Thyroid gland (tissue), 4 donors: ENCODE data around the gene RASAL3.

Experiments
- POLR2A ChIP-seq, 2 donors: fragments of 450-650 bp; IDR thresholded peaks; one replicate each; pipeline ENCODE4 v1.6.1; 2017; ENCODE audit warnings: antibody characterized with exemption in 2 of 2, mild to moderate bottlenecking in 2 of 2, moderate library complexity in 1 of 2
- TF ChIP-seq, protein P1 (sequence below), 6 experiments: fragments of 200-600 bp in 3 of 6; fragments of 450-650 bp in 3 of 6; sonication (generic) in 3 of 6; IDR thresholded peaks; one replicate each; pipeline ENCODE4 v1.5.1; 2016 to 2019; ENCODE audit warnings: antibody characterized with exemption in 6 of 6, mild to moderate bottlenecking in 2 of 6, inconsistent platforms in 1 of 6, moderate library complexity in 1 of 6

DNA sequence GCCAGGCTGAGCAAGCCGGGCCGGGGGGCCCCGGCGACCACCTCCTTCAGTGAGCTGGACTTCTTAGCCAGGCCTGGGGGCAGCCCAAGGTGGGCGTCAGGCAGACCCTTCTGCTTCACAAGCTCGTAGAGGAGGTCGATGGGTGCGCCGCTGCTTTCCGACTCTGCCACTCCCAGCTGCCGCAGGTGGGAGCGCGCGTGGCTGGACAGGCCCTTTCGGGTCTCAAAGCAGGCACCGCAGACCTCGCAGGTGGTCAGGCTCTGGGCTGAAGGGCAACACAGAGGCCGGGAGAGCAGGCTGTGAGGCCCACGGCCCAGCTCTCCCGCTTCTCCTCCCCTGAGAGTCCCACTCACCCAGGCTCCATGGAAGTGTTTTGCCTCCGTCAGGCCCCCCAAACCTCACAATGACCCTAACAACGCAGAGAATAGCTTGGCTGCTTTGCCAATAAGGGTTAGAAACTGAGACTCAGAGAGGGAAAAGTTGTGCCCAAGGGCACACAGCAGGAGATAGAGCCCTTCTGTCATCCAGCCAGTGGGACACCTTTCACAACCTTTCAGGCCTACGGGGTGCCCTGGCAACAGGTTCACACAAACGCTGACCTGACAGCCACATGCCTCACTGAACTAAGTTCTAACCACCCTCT is 34.4 kb downstream of the RASAL3 start:
- TF ChIP-seq POLR2A (IDR thresholded peaks at IDR 0.05) = no peak
- TF ChIP-seq, protein P1, sequence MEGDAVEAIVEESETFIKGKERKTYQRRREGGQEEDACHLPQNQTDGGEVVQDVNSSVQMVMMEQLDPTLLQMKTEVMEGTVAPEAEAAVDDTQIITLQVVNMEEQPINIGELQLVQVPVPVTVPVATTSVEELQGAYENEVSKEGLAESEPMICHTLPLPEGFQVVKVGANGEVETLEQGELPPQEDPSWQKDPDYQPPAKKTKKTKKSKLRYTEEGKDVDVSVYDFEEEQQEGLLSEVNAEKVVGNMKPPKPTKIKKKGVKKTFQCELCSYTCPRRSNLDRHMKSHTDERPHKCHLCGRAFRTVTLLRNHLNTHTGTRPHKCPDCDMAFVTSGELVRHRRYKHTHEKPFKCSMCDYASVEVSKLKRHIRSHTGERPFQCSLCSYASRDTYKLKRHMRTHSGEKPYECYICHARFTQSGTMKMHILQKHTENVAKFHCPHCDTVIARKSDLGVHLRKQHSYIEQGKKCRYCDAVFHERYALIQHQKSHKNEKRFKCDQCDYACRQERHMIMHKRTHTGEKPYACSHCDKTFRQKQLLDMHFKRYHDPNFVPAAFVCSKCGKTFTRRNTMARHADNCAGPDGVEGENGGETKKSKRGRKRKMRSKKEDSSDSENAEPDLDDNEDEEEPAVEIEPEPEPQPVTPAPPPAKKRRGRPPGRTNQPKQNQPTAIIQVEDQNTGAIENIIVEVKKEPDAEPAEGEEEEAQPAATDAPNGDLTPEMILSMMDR (IDR thresholded peaks at IDR 0.05) = no peak
